Activated B cell treated with CpG ODN at 0.5 μM for 24 hours (primary cell): ENCODE results near the gene CCDC169. TPM values are rescaled to one million over a fixed set of nuclear protein-coding genes. Genes with fewer than 3 reads are reported as not detected.
A peak's percentile ranks its signal among the peaks of the same experiment; 100 is the strongest.

Experiments
- ATAC-seq: fragments of 200-7000 bp; cut with Tn5 transposase; one replicate; pipeline ENCODE4 v1.10.0; 2021; ENCODE audit warnings: low read depth, mild to moderate bottlenecking, moderate library complexity
- CTCF ChIA-PET: fragments of 350-600 bp; sonication (Branson Sonifier 250); formaldehyde crosslinking; loops from one replicate; lab custom pipeline; 2021; ENCODE audit warnings: antibody characterized with exemption; lab: Charles Lee
- POLR2A ChIA-PET: fragments of 350-600 bp; sonication (Branson Sonifier 250); formaldehyde crosslinking; loops from one replicate; lab custom pipeline; 2021; ENCODE audit warnings: antibody characterized with exemption; lab: Charles Lee
- DNase-seq: peaks from one replicate; pipeline ENCODE4 v3.0.0; 2022
- H3K27ac Mint-ChIP-seq: one replicate; pipeline ENCODE4 v1.8.0; 2020; ENCODE audit warnings: mixed read lengths
- H3K27me3 Mint-ChIP-seq: one replicate; pipeline ENCODE4 v1.8.0; 2021; ENCODE audit warnings: mixed read lengths
- H3K36me3 Mint-ChIP-seq: one replicate; pipeline ENCODE4 v1.8.0; 2021; ENCODE audit warnings: low read depth, mixed read lengths
- H3K4me1 Mint-ChIP-seq: one replicate; pipeline ENCODE4 v1.8.0; 2021; ENCODE audit warnings: mixed read lengths
- H3K4me3 Mint-ChIP-seq: one replicate; pipeline ENCODE4 v1.8.0; 2020; ENCODE audit warnings: mild to moderate bottlenecking, mixed read lengths
- H3K9me3 Mint-ChIP-seq: one replicate; pipeline ENCODE4 v1.8.0; 2020; ENCODE audit warnings: mixed read lengths
- CTCF ChIP-seq: fragments of 200-600 bp; IDR thresholded peaks from one replicate; pipeline ENCODE4 v1.8.0; 2022; ENCODE audit warnings: antibody characterized with exemption, mild to moderate bottlenecking
- intact Hi-C: fragments of 100-400 bp; cut with micrococcal nuclease; formaldehyde crosslinking; loops from one replicate; pipeline ENCODE4 v1.15.1; 2024
- total RNA-seq: library from RNA; stranded (reverse); gene quantifications from 2 replicates; pipeline ENCODE4 v1.2.3, GENCODE V29; 2022

Gene CCDC169
- total RNA-seq, 1 donor from 2014 or later: 0.18 TPM

- Mint-ChIP-seq H3K27ac (peak overlapping the region; percentile 90), H3K9me3 (no peaks in the 10 kb centered on the region), H3K4me3 (peak overlapping the region; percentile 92), H3K27me3 (peaks cover 10% of the 10 kb centered on the region), H3K36me3 (peaks cover 4% of the 10 kb centered on the region), H3K4me1 (peaks cover 26% of the 10 kb centered on the region)
- POLR2A ChIA-PET: no interaction called here
- DNase-seq: no peak
- ATAC-seq: no peak
- intact Hi-C loops: loop anchor here (1.0 to 5.0 kb wide), 3 partner anchors 474 to 654 kb away; partner anchors contain the start of genes ALG5 and RFXAP
- TF ChIP-seq CTCF: no peak
- CTCF ChIA-PET: interaction anchor here (1.1 to 2.2 kb wide), 2 partner anchors 391 to 392 kb away, joined by 3 to 22 read pairs; no protein-coding TSS in a partner anchor
Observed at GRCh38 chr13:36344886-36345437, 47.3 kb upstream of the CCDC169 start.

- H3K4me3 Mint-ChIP-seq: no peak overlapping the region
- intact Hi-C loops: no loop called here
- CTCF ChIA-PET: interaction anchor here (1.1 kb wide), 1 partner anchor 393 kb away, joined by 3 read pairs; no protein-coding TSS in a partner anchor
- no peaks in the 10 kb centered on the region for H3K9me3 Mint-ChIP-seq
- POLR2A ChIA-PET: no interaction called here
- no peak for TF ChIP-seq CTCF
- ATAC-seq: no peak
- H3K27ac Mint-ChIP-seq: no peak overlapping the region
- peaks cover 26% of the 10 kb centered on the region for H3K4me1 Mint-ChIP-seq
- H3K36me3 Mint-ChIP-seq: peaks cover 4% of the 10 kb centered on the region
- peaks cover 8% of the 10 kb centered on the region for H3K27me3 Mint-ChIP-seq
- no peak for DNase-seq
Observed at GRCh38 chr13:36344173-36344572, 46.6 kb upstream of the CCDC169 start.

- TF ChIP-seq CTCF: no peak
- DNase-seq: no peak
- no peak for ATAC-seq
- intact Hi-C loops: no loop called here
- H3K9me3 Mint-ChIP-seq: no peaks in the 10 kb centered on the region
- CTCF ChIA-PET: interaction anchor here (1.1 kb wide), 1 partner anchor 393 kb away, joined by 3 read pairs; no protein-coding TSS in a partner anchor
- H3K4me1 Mint-ChIP-seq: peaks cover 26% of the 10 kb centered on the region
- peaks cover 8% of the 10 kb centered on the region for H3K27me3 Mint-ChIP-seq
- POLR2A ChIA-PET: no interaction called here
- H3K36me3 Mint-ChIP-seq: peaks cover 4% of the 10 kb centered on the region
- H3K4me3 Mint-ChIP-seq: no peak overlapping the region
- no peak overlapping the region for H3K27ac Mint-ChIP-seq
Observed at GRCh38 chr13:36343766-36344165, 46.2 kb upstream of the CCDC169 start.

GRCh38 chr13:36342715-36343114 is 45.1 kb upstream of the CCDC169 start:
- Mint-ChIP-seq H3K36me3 (peaks cover 4% of the 10 kb centered on the region), H3K4me1 (peaks cover 26% of the 10 kb centered on the region), H3K27ac (no peak overlapping the region), H3K27me3 (peaks cover 8% of the 10 kb centered on the region), H3K9me3 (no peaks in the 10 kb centered on the region), H3K4me3 (no peak overlapping the region)
- intact Hi-C loops: no loop called here
- no peak for TF ChIP-seq CTCF
- no peak for DNase-seq
- ChIA-PET POLR2A (no interaction called here), CTCF (no interaction called here)
- no peak for ATAC-seq

GRCh38 chr13:36341718-36342117 is 44.1 kb upstream of the CCDC169 start:
- intact Hi-C loops: no loop called here
- Mint-ChIP-seq H3K36me3 (peaks cover 4% of the 10 kb centered on the region), H3K4me1 (peaks cover 22% of the 10 kb centered on the region), H3K9me3 (no peaks in the 10 kb centered on the region), H3K27me3 (peaks cover 8% of the 10 kb centered on the region), H3K4me3 (no peak overlapping the region), H3K27ac (no peak overlapping the region)
- no peak for ATAC-seq
- TF ChIP-seq CTCF: no peak
- CTCF ChIA-PET: no interaction called here
- no peak for DNase-seq
- POLR2A ChIA-PET: no interaction called here
